GM10266 (cell line): ENCODE measurements around the gene STARD10.

Experiments
- DNase-seq: peaks from one replicate; pipeline ENCODE4 v3.0.0; 2012; ENCODE audit errors: extremely low spot score
- TF ChIP-seq, protein P1 (sequence below): IDR thresholded peaks from 2 replicates; pipeline ENCODE4 v1.5.1; 2012; ENCODE audit warnings: mild to moderate bottlenecking, low read depth; ENCODE audit not compliant: control insufficient read depth, insufficient read depth; ENCODE audit errors: missing control alignments

STARD10 gene

DNA sequence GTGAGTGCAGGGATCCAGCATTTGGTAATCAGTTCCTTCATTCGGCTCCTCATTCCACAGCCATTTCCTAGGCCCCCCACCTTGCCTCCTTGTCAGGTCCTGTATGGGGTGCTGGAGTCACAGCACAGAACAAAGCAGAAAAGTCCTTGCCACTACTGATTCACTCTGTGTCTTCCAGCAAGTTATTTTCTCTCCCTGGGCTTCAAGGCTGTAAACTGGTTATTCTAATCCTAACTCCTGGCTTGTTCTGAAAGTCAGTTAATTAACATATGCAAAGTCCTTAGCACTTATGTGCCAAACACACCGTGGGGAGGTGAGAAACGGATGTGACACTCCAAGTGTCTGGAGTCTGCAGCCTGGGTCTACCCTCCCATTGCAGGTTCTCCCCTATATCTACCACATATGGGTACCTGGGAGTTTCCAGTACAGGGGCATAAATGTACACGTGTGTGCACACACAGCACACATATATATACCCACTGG is 89.0 kb downstream of the STARD10 start:
- no peak for DNase-seq
- TF ChIP-seq, protein P1, sequence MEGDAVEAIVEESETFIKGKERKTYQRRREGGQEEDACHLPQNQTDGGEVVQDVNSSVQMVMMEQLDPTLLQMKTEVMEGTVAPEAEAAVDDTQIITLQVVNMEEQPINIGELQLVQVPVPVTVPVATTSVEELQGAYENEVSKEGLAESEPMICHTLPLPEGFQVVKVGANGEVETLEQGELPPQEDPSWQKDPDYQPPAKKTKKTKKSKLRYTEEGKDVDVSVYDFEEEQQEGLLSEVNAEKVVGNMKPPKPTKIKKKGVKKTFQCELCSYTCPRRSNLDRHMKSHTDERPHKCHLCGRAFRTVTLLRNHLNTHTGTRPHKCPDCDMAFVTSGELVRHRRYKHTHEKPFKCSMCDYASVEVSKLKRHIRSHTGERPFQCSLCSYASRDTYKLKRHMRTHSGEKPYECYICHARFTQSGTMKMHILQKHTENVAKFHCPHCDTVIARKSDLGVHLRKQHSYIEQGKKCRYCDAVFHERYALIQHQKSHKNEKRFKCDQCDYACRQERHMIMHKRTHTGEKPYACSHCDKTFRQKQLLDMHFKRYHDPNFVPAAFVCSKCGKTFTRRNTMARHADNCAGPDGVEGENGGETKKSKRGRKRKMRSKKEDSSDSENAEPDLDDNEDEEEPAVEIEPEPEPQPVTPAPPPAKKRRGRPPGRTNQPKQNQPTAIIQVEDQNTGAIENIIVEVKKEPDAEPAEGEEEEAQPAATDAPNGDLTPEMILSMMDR = no peak
